NCI-H460 (cell line): Measurements from ENCODE around the gene FAM222A. TPM values are rescaled to one million over a fixed set of nuclear protein-coding genes. Genes with fewer than 3 reads are reported as not detected.
A peak's percentile ranks its signal among the peaks of the same experiment; 100 is the strongest.

Source experiments
- DNase-seq: peaks from one replicate; pipeline ENCODE4 v3.0.0-alpha.2; 2016; ENCODE audit warnings: low read depth; ENCODE audit errors: extremely low read depth
- total RNA-seq: library from RNA; depleted of rRNA; stranded (reverse); fragments of >200 nt; shearing (Covaris generic); gene quantifications from 2 replicates; pipeline ENCODE4 v1.2.3, GENCODE V29; 2014

The FAM222A gene
- total RNA-seq, 1 experiment from 2014 or later = 0.25 TPM

DNA sequence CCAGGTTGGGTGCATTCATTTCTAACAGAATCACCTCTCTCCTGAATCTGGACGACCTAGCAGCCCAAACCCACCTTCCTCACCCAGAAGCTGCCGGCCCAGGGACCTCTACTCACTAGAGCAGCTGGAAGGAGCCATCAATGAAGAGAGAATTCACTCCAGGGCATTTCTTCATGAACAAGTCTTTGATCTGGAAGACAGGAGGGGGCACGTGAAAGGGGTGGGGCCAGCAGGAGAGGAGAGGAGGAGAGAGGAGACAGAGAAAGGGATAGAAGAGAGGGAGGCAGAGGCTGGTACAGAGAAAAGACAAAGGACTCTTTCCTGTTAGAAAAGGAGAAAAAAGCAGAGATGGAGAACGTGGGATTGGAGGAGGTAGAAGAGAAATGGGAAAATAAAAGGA, 79.8 kb downstream of the FAM222A start:
- DNase-seq = no peak

DNA sequence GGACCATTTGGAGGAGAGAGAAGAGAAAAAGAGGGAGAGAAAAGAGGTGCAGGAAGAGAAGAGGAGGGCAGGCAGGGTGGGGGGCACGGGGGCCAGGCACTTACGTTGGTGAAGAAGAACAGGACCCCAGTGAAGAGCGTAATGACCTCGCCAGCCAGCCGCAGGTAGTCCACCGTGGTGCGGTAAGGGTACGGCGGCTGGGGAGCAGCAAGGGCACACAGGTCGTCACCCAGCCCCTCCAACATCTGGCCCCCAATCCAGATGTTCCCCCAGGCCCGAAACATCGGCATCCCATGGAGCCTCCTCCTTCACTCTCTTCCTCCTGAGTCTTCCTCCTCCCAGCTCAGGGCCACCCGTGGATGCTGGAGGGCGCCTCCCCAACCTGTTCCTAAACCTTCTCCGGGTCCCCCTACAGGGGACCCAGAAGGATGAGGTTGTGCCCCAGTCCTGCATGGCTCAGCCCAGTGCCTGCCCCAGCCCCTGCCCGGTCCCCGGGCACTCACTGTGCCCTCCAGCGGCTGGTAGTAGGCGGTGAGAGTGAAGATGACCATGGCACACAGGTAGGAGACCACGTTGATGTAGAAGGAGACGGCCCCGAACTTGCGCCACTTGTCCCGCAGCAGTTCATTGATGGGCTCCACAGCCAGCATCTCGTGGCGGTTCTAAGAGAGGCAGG, 80.3 kb downstream of the FAM222A start:
- DNase-seq = no peak

DNA sequence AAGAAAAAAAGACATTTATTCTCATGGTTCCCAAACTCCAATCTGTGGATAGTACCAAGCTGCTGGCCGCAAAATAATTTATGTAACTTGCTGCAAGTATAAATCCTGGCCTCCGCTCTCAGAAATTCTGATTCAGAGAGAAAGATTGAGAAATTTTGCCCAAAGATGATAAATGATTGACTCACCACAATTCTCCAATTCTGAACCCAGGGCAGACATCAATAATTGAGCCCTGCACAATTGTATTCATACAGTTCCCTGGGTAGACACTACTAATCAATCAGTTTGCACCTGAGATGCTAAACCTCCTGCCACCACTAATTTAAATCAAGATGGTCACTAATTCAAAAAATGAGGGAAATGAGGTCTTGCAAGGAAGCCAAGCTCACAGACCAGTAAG, 81.4 kb downstream of the FAM222A start:
- no peak for DNase-seq

DNA sequence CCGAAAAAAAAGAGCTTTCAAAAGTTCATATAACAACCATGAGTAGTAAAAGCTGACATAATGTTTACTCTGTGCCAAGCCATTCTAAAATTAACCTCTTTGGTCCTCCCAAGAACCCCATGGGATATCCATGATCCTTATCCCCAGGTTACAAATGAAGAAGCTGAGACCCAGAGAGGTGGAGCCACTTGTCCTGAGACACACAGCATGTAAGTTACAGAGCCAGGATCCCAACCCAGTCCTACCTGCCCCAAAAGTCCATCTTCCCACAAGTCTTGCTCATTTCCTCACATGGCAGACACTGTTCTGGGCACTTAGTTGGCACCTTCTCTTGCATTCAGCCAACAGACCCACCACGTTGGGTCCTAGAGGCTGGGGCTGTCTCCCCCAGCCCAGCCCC, 82.4 kb downstream of the FAM222A start:
- no peak for DNase-seq

DNA sequence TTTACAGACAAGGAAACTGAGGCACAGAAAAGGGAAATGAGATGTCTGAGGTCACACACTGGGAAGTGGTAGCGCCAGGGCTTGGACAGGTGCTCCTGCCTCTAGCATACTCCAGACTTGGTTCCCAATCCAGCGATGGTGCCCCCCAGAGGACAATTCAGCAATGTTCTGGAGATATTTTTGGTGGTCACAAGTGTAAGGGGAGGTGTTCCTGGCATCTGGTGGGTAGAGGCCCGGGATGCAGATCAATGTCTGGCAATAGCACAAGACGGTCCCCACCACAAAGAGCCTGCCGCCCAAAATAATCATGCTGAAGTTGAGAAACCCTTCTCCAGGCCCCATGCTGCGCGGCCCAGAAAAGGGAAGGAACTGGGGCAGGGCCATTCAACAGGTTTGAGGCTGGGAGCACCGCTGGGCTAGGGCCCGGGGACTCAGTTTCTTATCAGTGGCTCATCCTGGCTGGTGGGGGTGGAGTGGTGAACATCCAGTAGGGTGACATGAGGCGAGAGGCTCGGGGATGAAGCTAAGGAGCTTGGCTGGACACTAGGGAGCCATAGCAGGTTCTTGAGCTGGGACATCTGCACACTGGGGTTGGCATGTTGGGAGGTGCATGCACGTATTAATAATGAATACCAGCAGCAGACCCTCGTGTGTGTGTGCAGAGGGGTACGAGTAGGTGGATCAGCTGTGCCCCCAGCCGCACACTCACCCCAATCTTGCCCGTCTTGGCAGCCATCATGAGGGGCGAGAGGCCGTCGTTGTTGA, 84.5 kb downstream of the FAM222A start:
- no peak for DNase-seq

DNA sequence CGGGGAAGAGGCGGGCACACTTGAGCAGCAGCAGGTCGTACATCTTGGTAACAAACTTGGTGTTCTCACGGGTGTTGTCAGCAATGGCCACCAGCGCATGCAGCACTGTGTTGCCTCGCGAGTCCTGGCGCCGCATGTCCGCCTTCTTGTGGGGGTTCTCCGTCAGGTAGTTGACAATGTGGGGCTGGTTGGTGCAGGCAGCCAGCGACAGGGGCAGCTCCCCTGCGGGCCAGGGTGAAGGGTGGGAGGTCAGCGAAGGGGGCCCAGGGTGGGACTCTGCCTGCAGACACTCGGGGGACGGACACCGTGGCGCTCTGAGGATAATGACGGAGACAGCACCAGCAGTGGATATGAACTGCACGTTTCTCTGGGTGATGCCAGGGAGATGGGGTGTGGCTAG, 85.1 kb downstream of the FAM222A start:
- no peak for DNase-seq

DNA sequence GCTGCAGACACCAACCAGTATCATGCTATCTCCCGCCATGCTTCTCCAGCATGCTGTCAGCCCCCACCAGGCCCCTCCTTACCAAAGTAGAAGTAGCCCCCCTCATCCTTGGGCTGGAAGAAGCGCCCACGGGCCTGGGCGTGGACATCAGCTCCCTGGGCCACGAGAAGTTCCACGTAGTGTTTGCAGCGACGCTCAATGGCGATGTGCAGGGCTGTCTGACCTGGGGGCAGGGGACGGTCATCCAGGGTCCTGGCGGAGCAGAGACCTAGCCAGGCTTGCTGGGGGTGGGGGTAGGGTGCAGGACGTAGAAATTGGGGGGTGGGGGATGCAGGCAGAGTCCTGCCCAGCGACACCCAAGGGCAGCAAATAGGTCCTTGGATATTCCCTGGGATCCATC, 86.9 kb downstream of the FAM222A start:
- no peak for DNase-seq

DNA sequence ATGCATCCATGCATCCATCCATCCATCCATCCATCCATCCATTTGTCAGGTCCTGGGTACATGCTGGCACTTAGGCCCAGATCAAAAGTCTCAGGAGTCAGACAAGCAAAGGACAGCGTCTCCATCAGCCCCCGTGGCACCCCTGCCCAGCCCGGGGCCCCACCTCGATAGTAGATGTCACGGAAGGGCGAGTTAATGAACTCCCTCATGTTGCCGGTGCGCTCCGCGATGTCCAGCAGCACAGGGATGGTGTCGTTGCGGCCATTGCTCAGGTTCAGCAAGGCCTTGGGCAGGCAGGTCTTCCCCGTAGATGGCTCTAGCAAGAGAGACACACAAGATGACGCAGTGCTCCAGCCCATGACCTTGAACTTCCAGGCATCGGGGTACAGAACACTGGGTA, 89.2 kb downstream of the FAM222A start:
- no peak for DNase-seq

DNA sequence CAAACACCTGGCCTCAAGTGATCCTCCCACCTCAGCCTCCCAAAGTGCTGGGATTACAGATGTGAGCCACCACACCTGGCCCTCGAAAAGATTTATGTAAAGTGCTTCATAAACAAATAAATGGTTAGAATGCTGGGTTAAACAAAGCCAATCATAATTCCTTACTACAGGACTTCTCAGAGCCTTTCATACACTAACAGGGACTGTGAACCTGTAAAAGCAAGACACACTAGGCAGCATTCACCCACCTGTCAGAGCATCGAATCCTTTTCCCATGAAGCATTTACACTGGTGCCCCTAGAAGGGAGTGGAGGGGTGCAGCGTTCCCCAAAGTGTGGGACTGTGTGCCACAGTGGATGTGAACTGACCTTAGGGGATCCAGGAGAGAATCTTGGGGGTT, 90.1 kb downstream of the FAM222A start:
- DNase-seq = no peak

DNA sequence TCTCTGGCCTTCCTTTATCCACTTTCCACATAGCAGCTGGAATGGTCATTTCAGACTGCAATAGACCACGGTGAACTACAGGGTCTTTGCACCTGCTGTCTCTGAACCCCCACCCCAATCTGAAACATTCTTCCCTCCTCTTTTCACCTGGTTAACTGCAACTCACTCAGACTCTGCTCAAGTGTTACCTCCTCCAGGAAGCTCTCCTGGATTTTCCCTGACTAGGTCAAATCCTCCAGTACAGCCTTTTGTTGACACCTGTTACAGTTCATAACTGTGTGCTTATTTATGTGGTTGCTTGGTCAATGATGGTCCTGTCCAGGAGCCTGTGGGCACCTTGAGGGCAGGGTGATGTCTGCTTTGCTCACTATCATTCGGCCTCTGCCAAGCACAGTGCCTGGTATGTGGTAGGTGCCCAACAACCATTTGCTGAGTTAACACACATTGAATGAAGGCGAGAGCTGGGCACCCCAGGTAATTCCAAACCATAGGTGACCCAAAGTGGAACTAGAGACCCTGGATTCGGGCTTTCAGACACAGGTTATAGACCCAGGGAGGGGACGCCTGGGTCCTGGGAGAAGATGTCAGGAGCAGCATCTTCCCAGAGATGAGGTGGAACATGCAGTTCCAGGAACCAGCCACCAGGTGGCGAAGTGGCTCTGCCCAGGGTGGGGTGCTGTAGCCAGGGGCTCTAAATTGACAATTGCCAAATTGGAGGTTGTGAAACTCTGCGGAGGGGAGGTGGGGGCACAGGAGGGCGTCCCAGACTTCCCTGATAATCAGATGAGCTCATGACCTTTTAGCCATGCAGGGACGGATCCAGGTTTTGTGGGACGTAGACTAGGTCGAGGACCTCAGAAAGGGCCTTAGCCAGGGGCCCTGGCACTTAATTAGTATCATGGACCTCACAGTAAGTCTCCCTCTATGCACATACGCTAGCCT, 91.5 kb downstream of the FAM222A start:
- DNase-seq = peak; percentile 39

DNA sequence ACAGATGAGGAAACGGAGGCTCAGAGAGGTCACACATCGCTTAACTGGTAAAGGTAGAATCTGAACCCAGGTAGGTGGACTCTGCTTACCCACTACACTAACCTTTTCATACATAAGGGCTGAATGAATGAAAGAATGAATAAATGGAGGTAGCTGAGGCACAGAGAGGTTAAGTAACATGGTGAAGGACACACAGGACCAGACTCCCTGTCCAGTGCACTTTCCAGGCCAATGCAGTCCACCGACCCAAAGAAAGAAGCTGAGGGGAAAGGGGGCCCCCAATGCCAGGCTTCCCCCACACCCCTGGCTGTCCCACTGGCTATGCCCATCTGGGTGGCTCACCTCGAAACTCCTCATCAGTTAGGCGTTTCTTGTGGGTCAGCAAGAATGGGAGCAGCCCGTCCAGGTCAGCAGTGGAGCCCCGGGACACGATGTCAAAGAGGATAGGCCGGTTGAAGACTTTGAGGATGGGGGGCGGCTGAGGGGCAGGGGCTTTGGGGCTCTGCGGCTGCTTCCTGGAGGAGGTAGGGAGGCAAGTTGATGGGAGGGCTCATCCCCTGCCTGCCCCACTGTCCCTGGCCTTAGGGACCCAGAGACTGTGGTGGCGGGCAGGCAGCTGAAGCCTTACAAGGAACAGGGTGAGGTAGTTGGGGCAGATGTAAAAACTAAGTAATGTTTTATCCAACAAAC, 94.5 kb downstream of the FAM222A start:
- DNase-seq = no peak

DNA sequence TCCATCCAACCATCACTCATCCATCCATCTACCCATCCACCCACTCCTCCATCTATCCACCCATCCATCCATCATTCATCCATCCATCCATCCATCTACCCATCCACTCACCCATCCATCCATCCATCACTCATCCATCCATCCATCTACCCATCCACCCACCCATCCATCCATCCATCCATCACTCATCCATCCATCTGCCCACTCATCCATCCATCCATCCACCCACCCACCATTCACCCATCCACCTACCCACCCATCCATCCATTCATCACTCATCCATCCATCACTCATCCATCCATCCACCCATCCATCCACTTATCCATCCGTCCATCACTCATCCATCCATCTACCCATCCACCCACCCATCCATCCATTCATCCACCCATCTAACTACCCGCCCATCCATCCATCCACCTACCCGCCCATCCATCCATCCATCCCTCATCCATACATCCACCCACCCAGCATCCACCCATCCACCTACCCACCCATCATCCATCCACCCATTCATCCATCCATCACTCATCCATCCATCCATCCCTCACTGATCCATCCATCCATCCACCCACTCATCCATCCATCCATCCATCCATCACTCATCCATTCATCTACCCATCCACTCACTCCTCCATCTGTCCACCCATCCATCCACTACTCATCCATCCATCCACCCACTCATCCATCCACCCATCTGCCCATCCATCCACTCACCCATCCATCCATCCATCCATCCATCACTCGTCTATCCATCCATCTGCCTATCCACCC, 95.4 kb downstream of the FAM222A start:
- no peak for DNase-seq

DNA sequence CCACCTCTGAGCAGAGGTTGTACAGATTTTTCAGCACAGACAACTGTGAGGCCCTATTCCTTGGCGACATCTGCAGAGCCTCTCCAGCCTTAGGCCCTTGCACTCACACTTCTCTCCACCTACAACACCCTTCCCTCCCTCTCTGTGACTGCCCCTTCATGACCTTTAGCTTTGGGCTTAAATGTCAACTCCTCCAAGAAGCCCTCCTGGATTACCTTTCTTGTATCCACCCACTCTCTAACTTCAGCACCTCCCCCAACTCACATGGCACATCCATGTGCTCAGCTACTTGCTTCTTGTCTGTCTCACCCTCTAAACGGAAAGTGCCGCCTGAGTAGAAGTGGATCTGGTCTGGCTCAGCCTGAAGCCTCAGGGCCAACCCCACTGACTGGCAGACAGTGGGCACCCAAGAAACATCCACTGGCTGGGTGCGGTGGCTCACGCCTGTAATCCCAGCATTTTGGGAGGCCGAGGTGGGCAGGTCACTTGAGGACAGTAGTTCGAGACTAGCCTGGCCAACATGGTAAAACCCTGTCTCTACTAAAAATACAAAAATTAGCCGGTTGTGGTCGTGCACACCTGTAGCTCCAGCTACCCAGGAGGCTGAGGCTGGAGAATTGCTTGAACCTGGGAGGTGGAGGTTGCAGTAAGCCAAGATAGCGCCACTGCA, 97.5 kb downstream of the FAM222A start:
- DNase-seq = no peak

DNA sequence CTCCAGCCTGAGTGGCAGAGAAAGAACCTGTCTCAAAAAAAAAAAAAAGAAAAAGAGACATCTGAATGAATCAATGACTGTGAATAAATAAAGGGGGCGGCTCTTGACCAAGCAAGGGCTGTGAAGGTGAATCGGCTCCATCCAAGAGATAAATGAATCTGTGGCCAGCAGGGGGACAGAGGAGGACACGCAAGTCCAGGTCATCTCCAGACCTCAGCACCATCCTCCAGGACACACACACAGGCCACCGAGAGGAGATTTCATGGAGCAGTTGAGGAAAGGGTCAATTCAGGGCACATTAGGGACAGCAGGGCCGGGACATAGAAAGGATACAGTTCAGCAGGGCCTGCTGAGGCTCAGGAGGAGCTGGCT, 98.0 kb downstream of the FAM222A start:
- DNase-seq = no peak

DNA sequence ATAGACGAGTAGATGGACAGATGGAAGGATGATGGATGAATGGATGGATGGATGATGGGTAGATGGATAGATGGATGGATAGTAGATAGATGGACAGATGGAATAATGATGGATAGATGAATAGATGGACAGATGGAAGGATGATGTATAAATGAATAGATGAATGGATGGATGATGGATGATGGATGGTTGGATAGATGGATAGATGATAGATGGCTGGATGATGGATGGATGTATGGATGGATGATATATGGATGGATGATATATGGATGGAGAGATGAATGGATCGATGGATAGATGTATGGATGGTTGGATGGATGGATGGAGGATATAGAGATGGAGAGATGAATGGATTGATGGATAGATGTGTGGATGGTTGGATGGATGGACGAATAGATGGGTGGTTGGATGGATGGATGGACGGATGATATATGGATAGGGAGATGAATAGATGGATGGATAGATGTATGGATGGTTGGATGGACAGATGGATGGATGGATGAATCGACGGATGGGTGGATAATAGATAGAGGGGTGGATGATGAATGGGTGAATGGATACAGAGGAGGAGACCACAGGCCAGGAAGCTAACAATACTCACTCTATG, 100.3 kb downstream of the FAM222A start:
- no peak for DNase-seq

DNA sequence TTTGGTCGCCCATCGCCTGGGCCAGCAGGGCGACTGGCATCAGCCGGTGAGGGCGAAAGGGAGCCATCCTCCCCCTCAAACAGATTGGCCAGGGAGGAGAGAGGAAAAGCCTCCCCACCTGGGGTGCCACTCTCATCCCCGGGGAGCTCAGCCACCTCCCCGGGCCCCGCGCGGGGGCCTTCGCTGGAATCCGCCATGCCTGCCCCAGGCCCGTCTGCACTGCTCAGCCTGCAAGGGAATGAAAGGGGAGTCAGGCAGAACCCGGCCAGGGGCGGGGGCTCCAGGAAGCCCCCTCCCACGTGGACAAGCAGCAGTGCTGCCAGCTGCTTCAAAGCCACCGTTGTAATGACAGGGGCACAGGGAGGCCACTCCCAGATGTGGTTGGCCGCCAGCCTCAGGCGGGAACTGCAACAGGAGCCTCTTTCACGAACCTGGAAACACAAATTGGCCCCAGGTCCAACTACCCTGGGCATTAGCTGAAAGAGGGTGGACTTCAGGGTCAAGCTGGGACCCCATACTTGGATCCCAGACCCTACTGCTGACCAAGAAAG, 101.0 kb downstream of the FAM222A start:
- DNase-seq = no peak

DNA sequence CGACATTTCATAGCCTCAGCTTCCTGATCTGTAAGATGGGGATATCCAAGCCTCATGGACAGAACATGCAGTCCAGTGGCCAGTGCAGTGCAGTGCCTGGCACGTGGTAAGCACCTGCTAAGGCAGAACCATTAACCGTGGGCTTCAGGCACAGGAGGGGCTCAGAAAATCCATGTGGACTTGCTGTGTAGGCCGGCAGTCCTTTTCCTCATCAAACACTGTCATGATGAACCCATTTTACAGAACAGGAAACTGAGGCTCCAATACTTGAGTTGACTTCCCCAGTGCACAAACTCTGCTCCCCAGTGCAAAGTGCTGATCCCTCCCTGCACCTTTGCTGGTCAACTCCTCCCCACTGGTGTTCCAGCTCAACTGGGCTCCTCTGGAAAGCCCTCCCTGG, 101.6 kb downstream of the FAM222A start:
- DNase-seq = no peak

DNA sequence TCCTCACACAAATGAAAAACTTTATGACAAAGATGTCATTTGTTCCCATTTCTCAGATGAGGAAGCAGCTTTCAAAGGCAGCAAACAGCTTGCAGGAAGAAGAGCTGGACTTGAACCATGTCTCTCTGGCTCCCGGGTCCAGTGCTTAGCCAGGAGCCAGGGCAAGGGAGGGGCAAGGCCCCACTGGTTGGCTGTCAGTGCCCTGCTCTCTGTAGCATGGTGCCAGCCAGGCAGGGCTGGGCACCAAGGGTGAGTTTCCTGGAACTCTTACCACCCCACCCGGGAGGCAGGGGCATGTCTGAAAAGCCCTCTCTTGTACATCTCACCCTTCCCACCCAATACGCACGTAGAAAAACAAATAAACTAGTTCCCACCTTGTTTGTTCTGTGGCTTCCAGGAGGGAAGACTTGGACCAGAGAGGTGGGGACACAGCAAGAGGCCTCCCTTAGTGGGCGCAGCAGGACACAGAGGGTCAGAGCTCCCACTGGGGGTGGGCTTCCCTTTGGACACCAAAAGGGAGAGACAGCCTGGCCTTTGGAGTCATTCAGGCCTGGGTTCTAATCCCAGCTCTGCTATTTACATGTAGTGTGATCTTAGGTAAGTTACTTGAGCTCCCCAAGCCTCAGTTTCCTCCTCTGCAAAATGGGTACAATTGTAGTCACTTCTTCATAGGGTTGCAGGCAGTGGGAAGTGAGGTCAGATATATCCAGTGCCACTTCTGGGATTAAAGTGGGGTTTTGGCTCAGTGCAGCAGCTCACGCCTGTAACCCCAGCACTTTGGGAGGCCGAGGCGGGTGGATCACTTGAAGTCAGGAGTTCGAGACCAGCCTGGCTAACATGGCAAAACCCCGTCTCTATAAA, 102.4 kb downstream of the FAM222A start:
- no peak for DNase-seq
